ENCODE data around the gene DZIP3.

DZIP3 gene

GRCh38 chr3:108728105-108728504 lies 138.6 kb downstream of the DZIP3 start:
- Histone ChIP-seq H3K4me2 (ENCODE audit: low read length) (no peak overlapping the region), H3K27me3 (ENCODE audit: low read depth, low read length) (no peaks in the 10 kb centered on the region), H4K20me1 (ENCODE audit: insufficient read depth, low read length) (no peaks in the 10 kb centered on the region), H3K4me3 (ENCODE audit: low read length) (no peak overlapping the region), H2AFZ (ENCODE audit: low read depth, low read length) (no peak overlapping the region), H3K9ac (ENCODE audit: low read length) (no peak overlapping the region), H3K36me3 (replicated peaks; ENCODE audit: low read depth, low read length) (no peaks in the 10 kb centered on the region), H3K9me3 (ENCODE audit: insufficient read depth, low read length) (no peaks in the 10 kb centered on the region), H3K79me2 (ENCODE audit: low read length) (no peaks in the 10 kb centered on the region), H3K27ac (ENCODE audit: low read length) (no peak overlapping the region), H3K4me1 (ENCODE audit: low read length) (peaks cover 7% of the 10 kb centered on the region; the same call in 1 of the 2 replicates)
- TF ChIP-seq EZH2phosphoT487 (IDR thresholded peaks at IDR 0.05; ENCODE audit: low read depth) (no peak), CTCF (IDR thresholded peaks at IDR 0.05; ENCODE audit: low read depth, low read length) (no peak)

DNA sequence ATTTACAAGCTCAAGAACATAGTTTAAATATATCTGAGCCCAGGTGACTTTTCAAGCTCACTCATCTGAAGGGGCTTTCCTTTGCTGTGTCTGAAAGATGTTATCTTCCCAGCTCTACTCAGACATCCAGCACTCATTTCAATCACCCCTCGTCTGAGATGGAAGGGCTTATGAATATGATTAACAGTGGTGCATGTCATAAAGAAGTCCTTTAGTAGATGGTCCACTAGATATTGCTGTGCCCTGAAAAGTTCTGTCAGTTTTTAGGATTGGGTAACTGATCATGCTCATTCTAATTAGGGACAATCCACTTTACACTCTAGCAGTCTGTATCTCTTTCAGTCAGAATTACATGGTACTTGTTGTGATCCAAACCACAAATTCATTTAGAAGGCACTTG lies 139.4 kb downstream of the DZIP3 start:
- TF ChIP-seq EZH2phosphoT487 (IDR thresholded peaks at IDR 0.05; ENCODE audit: low read depth) (no peak), CTCF (IDR thresholded peaks at IDR 0.05; ENCODE audit: low read depth, low read length) (no peak)
- H3K36me3 ChIP-seq (replicated peaks; ENCODE audit: low read depth, low read length) = no peaks in the 10 kb centered on the region
- no peak overlapping the region for H3K4me2 ChIP-seq (ENCODE audit: low read length)
- no peak overlapping the region for H3K4me3 ChIP-seq (ENCODE audit: low read length)
- no peak overlapping the region for H3K27ac ChIP-seq (ENCODE audit: low read length)
- H3K4me1 ChIP-seq (ENCODE audit: low read length) = peaks cover 7% of the 10 kb centered on the region; the same call in 1 of the 2 replicates
- no peaks in the 10 kb centered on the region for H4K20me1 ChIP-seq (ENCODE audit: insufficient read depth, low read length)
- H3K9ac ChIP-seq (ENCODE audit: low read length) = no peak overlapping the region
- H3K27me3 ChIP-seq (ENCODE audit: low read depth, low read length) = no peaks in the 10 kb centered on the region
- no peaks in the 10 kb centered on the region for H3K79me2 ChIP-seq (ENCODE audit: low read length)
- H2AFZ ChIP-seq (ENCODE audit: low read depth, low read length) = no peak overlapping the region
- H3K9me3 ChIP-seq (ENCODE audit: insufficient read depth, low read length) = no peaks in the 10 kb centered on the region

- Histone ChIP-seq H3K4me3 (ENCODE audit: low read length) (no peak overlapping the region), H3K9ac (ENCODE audit: low read length) (no peak overlapping the region), H3K4me1 (ENCODE audit: low read length) (no peaks in the 10 kb centered on the region), H3K36me3 (replicated peaks; ENCODE audit: low read depth, low read length) (no peaks in the 10 kb centered on the region), H3K9me3 (ENCODE audit: insufficient read depth, low read length) (no peaks in the 10 kb centered on the region), H3K4me2 (ENCODE audit: low read length) (no peak overlapping the region), H3K27ac (ENCODE audit: low read length) (no peak overlapping the region), H4K20me1 (ENCODE audit: insufficient read depth, low read length) (no peaks in the 10 kb centered on the region), H3K79me2 (ENCODE audit: low read length) (no peaks in the 10 kb centered on the region), H2AFZ (ENCODE audit: low read depth, low read length) (no peak overlapping the region), H3K27me3 (ENCODE audit: low read depth, low read length) (no peaks in the 10 kb centered on the region)
- TF ChIP-seq CTCF (IDR thresholded peaks at IDR 0.05; ENCODE audit: low read depth, low read length) (no peak), EZH2phosphoT487 (IDR thresholded peaks at IDR 0.05; ENCODE audit: low read depth) (no peak)
Observed at GRCh38 chr3:108736821-108737220, 147.3 kb downstream of the DZIP3 start.

- no peak overlapping the region for H3K27ac ChIP-seq (ENCODE audit: low read length)
- H4K20me1 ChIP-seq (ENCODE audit: insufficient read depth, low read length) = no peaks in the 10 kb centered on the region
- H3K4me3 ChIP-seq (ENCODE audit: low read length) = no peak overlapping the region
- H3K9me3 ChIP-seq (ENCODE audit: insufficient read depth, low read length) = no peaks in the 10 kb centered on the region
- no peak overlapping the region for H3K9ac ChIP-seq (ENCODE audit: low read length)
- H3K36me3 ChIP-seq (replicated peaks; ENCODE audit: low read depth, low read length) = no peaks in the 10 kb centered on the region
- TF ChIP-seq EZH2phosphoT487 (IDR thresholded peaks at IDR 0.05; ENCODE audit: low read depth) = no peak
- no peak for TF ChIP-seq CTCF (IDR thresholded peaks at IDR 0.05; ENCODE audit: low read depth, low read length)
- H3K27me3 ChIP-seq (ENCODE audit: low read depth, low read length) = no peaks in the 10 kb centered on the region
- no peak overlapping the region for H2AFZ ChIP-seq (ENCODE audit: low read depth, low read length)
- no peaks in the 10 kb centered on the region for H3K79me2 ChIP-seq (ENCODE audit: low read length)
- no peaks in the 10 kb centered on the region for H3K4me1 ChIP-seq (ENCODE audit: low read length)
- no peak overlapping the region for H3K4me2 ChIP-seq (ENCODE audit: low read length)
Observed at GRCh38 chr3:108742929-108743328, 153.4 kb downstream of the DZIP3 start.

Measured in OCI-LY3 (cell line).